Loucy (cell line): ENCODE data around the gene CPAMD8.

ENCODE experiments used
- EZH2phosphoT487 ChIP-seq: fragments of 200-600 bp; IDR thresholded peaks from 2 replicates; pipeline ENCODE4 v1.6.1; 2018; ENCODE audit warnings: antibody characterized with exemption, mild to moderate bottlenecking, moderate library complexity, borderline replicate concordance
- TF ChIP-seq, protein P1 (sequence below): fragments of 200-600 bp; sonication (generic); conservative IDR thresholded peaks from 2 replicates; pipeline ENCODE4 v1.5.1; 2014; ENCODE audit warnings: mild to moderate bottlenecking, antibody characterized with exemption, low read length

DNA sequence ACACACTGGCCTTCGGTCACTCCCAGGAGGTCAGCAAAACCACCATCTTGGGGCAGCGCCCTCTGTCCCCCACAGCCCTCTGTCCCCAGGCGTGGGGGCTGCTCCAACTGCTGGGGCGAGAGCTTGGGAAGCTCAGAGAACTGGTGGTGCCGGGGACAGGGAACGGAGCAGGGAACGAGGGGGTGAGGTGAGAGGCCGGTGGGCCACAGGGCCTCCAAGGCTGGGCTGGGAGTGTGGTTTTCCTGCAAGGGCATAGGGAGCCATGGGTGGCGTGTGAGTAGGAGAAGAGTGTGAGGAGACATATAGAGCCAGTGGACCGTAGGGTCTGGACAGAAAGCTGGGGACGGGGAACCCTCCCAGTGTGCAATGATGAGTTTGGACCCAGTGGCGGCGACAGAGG, 103.7 kb downstream of the CPAMD8 start:
- TF ChIP-seq, protein P1, sequence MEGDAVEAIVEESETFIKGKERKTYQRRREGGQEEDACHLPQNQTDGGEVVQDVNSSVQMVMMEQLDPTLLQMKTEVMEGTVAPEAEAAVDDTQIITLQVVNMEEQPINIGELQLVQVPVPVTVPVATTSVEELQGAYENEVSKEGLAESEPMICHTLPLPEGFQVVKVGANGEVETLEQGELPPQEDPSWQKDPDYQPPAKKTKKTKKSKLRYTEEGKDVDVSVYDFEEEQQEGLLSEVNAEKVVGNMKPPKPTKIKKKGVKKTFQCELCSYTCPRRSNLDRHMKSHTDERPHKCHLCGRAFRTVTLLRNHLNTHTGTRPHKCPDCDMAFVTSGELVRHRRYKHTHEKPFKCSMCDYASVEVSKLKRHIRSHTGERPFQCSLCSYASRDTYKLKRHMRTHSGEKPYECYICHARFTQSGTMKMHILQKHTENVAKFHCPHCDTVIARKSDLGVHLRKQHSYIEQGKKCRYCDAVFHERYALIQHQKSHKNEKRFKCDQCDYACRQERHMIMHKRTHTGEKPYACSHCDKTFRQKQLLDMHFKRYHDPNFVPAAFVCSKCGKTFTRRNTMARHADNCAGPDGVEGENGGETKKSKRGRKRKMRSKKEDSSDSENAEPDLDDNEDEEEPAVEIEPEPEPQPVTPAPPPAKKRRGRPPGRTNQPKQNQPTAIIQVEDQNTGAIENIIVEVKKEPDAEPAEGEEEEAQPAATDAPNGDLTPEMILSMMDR: no peak
- no peak for TF ChIP-seq EZH2phosphoT487
